NOMO-1 treated with dmso at 0.1 percent for 144 hours (cell line): ENCODE data around the gene SAPCD2.

ENCODE experiments used
- DNase-seq: peaks from one replicate; lab custom pipeline; 2025; ENCODE audit not compliant: unreplicated experiment; lab: John Stamatoyannopoulos, UW

The SAPCD2 gene

DNA sequence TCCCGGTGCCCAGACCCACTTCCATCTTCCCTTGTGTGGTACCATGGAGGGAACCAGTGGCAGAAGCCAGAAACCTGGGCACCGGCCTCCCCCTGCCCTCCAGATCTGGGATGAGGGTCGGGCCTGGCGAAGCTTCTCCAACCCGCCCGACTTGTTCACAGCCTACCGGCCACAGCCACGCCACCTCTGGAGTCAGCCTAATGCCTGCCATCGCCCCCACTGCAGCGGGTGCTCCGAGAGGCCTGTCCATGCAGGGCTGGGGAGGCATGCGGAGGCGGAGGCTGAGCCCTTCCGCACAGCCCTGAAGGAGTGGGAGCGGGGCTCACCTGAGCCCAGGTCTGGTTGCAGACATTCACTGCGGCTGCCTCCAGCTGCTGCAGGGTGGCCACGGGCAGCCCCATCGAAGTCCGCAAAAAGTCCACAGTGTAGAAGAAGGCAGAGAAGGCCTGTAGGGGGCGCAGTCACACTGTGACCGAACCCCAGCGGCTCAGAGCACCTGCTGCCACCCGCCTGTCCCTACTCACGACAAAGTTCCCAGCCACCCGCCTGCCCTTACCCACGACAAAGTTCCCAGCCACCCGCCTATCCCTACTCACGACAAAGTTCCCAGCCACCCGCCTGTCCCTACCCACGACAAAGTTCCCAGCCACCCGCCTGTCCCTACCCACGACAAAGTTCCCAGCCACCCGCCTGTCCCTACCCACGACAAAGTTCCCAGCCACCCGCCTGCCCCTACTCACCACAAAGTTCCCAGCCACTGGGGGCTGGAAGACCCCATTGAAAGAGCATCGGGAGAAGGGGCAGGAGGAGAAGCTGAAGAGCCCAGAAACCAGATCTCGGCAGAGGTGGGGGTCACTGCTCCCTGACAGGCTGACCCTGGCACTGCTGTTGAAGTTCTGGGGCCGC, 20.6 kb downstream of the SAPCD2 start:
- DNase-seq: peak; percentile 49

- no peak for DNase-seq
Observed at GRCh38 chr9:137048655-137049543, 21.5 kb downstream of the SAPCD2 start.

- peak; percentile 63 for DNase-seq
Observed at GRCh38 chr9:137046088-137046787, 24.1 kb downstream of the SAPCD2 start, which contains the start of gene NPDC1. TSS of gene NPDC1 (minus strand) at chr9:137046177. CDS start at chr9:137045989, 188 bp downstream.

GRCh38 chr9:137045294-137046087, 24.9 kb downstream of the SAPCD2 start:
- no peak for DNase-seq

GRCh38 chr9:137044502-137045177, 25.7 kb downstream of the SAPCD2 start:
- DNase-seq: no peak

GRCh38 chr9:137044037-137044436, 26.3 kb downstream of the SAPCD2 start:
- DNase-seq: no peak

DNA sequence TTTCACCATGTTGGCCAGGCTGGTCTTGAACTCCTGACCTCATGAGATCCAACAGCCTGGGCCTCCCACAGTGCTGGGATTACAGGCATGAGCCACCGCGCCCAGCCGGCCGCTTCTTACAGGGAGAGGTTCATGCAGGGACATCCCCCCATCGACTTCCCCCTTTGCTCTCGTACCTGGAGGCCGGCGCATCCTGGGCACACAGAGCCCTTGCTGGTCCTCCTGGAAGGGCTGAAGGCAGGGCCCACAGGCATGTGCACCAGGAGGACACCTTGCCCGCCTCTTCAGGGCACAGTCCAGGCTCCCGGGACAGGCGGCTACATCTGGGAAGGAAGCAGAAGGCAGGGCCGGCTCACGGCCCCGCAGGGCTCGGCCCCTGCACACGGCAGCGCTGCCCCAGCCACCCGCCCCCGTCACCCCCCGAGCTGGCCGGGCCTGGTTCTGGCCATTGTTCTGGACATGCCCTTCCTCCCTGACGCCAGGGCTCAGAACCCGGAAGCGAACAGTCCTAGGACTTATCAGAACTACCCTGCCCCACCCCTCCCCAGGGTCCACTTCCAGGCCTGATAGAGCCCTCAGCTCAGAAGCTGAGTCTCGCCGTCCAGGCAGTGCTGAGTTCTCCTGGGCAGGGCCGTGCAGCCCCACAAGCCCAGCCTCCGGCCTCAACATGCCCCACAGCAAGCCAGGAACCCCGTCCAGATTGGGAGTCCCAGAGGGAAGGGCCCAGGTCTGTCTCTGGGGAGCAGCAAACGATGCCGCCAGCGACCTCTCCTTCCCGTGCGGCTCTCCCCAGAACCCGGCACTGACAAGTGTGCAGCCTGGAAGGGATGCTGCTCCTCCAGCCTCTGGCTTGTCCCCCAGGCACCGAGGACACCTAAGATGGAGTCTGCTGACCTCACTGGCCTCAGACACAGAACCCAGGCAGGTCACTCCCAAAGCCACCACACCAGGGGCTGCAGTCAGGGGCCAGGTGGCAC, 27.3 kb downstream of the SAPCD2 start:
- no peak for DNase-seq

GRCh38 chr9:137041124-137041523, 29.2 kb downstream of the SAPCD2 start:
- DNase-seq: no peak

GRCh38 chr9:137040568-137040967, 29.8 kb downstream of the SAPCD2 start:
- DNase-seq: no peak

DNA sequence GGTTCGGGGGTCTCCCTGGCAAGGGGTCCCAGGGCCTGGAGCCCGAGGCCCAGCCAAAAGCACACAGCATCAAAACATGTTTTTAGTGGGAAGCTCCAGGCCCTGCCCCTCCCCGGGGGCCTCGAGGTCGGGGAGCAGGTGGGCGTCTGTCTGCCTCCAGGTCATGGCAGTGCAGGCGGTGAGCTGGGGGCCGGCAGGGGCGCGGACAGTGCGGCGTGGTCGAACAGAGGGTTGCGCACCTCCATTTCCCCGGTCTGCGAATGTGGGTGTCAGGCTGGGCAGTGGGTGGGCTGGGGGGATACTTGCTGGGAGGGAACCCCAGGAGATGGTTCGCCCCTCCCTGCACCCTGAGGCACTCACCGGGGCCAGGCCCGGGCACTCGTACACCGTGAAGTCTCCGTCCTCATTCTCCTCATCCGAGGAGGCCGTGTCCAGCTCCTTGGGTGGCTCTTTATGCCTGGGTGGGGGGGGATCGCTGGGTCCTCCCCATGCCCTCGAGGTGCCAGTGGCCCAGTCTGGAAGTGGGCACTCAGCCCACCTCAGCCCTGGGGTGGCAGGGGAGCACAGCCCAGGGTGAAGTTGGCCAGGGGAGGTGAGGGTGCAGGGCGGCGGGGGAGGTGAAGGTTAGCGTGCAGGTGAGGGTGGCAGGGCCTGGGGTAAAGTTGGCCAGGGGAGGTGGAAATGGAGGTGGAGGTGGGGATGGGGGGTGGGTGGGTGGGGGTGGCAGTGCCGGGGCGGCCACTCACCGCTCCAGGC, 30.6 kb downstream of the SAPCD2 start:
- no peak for DNase-seq

GRCh38 chr9:137038916-137039315, 31.4 kb downstream of the SAPCD2 start:
- no peak for DNase-seq

DNA sequence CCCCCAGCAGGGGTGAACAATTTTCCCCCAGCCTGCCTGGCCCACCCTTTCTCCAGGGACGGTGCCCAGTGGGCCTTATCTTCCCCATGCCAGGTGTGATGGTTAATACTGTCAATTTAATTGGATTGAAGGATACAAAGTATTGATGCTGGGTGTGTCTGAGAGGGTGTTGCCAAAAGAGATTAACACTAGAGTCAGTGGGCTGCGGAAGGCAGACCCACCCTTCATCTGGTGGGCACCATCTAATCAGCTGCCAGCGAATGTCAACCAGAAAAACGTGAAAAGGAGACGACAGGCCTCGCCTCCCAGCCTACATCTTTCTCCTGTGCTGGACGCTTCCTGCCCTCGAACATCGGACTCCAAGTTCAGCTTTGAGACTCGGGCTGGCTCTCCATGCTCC, 32.9 kb downstream of the SAPCD2 start:
- no peak for DNase-seq

DNA sequence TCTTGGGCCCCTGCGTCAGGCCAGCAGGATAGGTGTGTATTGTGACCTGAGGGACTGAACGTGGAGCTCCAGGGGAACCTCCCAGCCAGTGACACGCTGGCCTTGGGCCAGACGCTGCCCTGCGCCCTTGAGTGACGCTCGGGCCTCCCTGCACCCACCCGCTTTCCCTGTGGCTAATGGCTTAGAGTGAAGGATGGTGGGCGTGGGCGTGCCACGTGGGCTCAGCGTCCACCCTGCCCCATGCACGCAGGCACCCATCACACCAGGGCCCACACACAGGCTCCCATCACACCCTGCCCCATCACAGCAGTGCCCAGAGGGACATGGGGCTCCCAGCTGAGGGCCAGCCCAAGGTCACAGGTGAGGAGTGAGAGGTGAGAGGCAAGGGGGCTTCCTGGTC, 33.3 kb downstream of the SAPCD2 start:
- no peak for DNase-seq

DNA sequence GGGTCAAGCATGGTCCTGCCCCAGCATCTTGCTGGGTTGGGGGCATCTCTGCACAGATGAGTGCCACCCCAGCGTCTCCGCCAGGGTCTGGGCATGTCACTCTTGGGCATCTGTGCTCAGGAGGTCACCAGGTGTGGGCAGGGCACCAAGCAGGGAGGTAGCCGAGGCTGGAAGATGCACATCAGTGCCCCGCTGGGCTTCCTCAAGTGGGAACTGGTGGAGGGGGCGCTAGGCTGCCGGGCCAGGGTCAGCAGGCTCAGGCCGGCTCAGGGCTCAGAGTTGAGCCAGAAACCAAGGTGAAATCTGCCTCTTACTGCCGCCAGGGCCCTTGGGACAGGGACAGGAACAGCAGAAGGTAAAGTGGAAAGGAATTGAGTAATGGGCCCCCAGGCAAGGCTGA, 34.4 kb downstream of the SAPCD2 start:
- no peak for DNase-seq

- DNase-seq: no peak
Observed at GRCh38 chr9:137035507-137035834, 34.9 kb downstream of the SAPCD2 start.

DNA sequence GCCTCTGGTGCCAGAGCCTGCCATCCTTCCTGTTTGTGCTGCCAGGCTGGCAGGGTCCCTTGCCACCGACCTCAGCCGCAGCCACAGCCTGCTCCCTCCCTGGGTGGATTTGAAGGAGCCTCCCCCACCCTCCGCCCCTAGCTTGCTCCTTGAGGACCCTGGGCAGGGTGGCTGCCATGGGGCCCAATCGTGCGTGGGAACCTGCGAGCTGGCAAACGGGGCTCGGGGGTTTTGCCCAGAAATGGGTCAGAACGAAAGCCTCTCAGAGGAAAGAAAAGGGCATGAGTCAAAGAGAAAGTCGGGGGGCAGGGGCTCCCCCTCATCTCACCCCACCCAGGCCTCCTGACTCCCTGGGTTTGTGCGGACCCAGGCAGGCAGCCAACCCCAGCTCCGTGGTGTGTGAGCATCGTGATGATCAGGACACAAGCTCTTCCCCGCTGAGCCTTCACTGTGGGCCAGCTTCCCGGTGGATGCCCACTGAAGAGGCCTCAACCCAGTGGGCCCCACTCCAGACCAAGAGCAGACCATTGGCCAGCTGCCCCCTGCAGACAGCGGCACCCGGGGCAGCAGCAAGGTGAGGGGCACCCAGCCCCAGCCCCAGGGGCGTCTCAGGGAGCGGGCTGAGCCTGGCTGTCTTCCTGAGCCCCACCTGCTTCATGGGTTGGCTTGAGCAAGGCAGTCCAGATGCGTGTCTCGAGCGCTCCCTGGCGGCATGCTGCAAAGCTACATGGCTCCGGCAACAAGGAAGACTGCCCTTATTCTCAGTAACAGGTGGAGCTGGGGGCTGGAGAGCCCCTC, 35.4 kb downstream of the SAPCD2 start:
- DNase-seq: peak; percentile 88

DNA sequence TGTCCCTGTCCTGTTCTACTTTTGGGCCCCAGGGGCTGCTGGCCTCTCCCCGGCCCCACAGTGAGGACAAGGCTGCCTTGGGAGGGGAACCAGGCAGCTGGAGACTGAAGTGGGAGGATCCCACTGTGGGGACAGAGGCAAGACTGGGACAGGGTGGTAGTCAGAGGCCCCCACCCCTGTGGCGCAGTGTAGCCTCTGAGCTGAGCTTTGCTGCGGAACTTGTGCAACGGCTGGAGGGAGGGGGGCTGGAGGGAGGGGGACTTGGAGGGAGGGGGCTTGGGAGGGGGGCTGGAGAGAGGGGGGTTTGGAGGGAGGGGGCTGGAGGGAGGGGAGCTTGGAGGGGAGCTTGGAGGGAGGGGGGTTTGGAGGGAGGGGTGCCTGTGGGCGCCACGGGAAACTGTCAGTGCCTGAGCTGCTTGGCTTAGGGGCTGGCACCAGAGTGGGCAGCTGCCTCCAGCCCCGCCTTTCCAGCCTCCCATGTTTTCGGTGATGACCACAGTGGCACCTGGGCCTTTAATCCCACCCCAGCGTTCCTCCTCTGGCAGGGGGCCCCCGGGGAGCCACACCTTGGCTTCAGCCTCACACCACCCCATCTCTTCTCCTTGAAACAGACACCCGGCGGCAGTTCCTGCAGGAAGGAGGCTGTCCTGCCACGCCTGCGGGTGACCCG, 36.2 kb downstream of the SAPCD2 start:
- DNase-seq: peak; percentile 58
